Middle frontal gyrus (tissue), 1 donor: ENCODE measurements around the gene STAT6.
"Not testable (repeated sequence)": the region's sequence is repeated elsewhere in the genome, so short reads cannot be mapped to it uniquely, and the experiment has no call there.

ENCODE experiments used
- DNase-seq: peaks from one replicate; pipeline ENCODE4 v3.0.0-alpha.2; 2015; ENCODE audit warnings: low spot score; ENCODE audit errors: extremely low spot score

Gene STAT6

DNA sequence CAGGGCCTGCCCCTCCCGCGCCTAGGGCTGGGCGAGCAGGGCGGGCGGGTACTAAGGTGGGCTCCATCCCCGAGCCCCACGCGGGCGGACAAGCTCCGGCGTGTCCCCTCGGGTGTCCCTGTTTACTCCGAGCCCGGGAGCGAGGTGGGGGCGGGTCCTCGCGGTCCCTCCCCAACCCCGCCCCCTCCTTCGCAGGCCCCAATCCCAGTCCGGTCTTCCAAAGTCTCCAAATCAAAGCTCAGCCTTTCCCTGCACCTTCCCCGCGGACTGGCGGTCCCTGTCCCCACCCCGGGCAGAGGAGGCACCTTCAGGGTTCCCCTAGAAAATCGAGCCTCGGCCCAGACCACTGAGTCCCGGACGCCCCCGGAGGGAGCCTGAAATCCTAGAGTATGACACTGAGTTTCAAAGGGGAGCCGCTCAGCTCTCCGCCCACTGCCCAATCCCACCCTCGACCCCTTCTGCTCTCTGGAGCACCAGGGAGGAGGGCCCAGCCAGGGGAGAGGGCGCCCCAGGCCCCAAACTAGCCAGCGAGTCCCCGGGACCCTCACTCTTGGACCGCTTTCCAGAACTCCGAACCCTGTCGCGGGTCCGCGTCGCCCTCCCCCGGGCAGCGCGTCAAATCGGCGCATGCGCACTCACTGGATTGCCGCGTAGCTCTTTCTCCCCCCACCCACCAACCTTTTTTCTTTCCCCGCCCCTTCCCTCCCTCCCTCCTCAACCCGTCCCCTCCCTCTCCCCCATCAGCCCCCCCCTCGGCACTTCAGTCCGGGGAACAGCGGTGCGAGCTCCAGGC is 16.8 kb upstream of the STAT6 start, which contains the start of gene LRP1:
Gene LRP1 (plus strand): TSS at position 758 of the 793 bp plus-strand sequence. CDS start 482 bp downstream, outside the sequence.
- peak; percentile 72 for DNase-seq

DNA sequence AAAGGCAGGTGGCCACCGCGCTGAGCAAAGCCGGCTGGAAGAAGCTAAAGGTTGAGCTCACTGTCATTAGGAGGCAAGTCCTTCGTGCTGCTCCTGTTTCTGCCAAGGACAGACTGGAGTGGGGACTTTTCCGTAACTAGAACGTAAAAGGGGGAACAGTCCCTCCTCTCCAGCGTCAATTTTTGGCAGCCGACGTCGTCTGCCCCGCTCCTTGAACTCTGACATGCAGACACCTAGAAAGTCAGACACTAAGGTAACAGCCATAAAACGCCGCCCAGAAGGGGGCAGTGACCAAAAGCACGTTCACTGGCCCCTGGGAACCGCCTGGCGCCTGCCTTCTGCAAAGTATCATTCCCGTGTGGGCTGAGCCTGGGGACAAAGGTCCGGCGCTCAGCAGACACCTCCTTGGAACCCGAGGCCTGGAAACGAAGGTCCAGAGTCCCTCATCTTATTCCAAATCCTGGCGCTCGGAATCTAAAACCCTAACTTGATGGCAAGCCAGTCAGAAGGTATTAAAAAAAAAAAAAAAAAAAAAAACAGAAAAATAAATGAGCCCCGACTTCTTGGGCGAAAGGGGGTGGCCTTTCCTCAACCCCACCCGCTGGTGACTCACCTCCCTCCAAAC is 16.1 kb upstream of the STAT6 start:
- DNase-seq, result no peak

- no peak for DNase-seq
Measured at GRCh38 chr12:57126561-57126960, 15.4 kb upstream of the STAT6 start.

DNA sequence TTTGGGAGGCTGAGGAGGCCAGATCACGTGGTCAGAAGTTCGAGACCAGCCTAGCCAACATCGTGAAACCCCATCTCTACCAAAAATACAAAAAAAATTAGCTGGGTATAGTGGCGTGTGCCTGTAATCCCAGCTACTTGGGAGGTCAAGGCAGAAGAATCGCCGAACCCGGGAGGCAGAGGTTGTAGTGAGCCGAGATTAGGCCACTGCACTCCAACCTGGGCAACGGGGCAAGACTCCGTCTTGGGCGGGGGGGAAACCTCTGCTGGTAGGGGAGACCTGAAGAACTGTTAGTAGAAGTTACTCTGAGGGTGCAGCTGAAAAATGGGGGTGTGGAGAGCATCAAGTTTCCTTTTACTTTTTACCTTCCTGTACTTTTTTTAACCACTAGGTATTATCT is 14.9 kb upstream of the STAT6 start:
- DNase-seq, result no peak

DNA sequence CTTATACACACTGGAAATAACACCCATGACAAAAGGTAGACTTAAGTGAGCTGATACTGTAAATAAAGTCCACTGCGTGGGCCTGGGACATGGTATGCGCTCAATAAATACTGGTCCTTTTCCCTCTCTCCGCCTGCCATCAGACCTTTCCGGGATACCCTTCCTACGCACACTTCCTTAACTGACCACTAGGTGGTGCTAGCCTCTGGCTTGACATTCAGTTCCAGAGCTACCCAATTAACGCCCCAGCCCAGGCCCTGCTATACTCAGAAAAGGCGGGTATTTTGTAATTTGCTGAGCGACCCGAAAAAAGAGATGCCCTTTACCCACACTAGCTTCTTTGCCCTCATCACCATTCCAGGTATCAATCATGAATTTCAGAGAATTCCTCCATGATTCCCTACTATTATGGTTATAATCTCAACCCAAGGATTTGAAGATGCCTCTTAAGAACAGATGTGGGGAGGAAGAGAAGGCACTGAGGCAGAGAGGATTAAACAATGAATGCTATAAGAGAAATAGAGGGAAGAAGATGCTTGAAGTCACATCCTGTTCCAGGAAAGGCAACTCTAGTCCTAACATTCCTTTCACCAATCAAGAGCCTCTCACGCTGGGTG is 13.2 kb upstream of the STAT6 start:
- DNase-seq, result peak; percentile 70

GRCh38 chr12:57123813-57124212 is 12.7 kb upstream of the STAT6 start:
- no peak for DNase-seq

DNA sequence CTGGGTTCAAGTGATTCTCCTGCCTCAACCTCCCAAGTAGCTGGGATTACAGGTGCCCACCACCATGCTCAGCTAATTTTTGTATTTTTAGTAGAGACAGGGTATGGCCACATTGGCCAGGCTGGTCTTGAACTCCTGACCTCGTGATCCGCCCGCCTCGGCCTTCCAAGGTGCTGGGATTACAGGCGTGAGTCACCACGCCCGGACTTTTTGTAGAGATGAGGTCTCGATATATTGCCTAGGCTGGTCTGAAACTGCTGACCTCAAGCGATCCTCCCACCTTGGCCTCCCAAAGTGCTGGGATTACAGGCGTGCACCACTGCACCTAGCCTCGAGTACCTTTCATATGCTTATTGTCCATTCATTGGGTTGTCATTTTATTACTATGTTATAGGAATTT is 9.6 kb upstream of the STAT6 start:
- DNase-seq, result not testable (repeated sequence)

- DNase-seq, result no peak
Measured at GRCh38 chr12:57119294-57120085, 8.3 kb upstream of the STAT6 start.

GRCh38 chr12:57118711-57119271 is 7.6 kb upstream of the STAT6 start:
- no peak for DNase-seq

DNA sequence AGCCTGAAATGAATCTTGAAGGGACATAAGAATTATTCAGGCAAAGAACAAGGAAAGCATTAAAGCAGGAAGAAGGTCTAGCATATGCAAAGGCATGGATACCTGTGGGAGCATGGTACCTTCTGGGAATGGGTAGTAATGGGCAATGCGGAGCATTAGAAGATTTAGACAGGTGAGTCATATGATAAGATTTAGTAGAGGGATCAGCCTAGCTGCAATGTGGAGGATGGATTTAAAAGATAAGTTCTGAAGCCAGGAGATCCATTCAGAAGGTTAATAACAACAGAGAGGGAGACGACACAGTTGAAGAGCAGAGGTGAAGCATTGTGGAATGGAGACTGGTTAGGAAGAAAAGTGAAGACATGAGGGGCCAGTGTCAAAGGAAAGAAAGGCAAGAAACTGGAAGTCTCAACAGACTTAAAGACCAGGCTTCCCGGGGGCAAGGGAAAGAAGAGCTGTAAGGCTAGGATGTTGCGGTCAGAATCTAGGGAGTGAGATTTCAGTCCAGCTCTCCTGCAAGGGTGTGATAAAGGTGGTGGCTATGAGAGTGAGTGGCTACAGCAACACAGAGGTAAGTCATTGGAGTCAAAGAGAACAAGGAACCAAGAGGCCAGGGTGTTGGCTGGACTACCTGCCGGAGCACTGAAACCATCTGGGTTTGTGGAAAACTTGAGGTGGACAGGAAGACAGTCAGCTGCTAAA is 5.6 kb upstream of the STAT6 start:
- DNase-seq, result no peak

DNA sequence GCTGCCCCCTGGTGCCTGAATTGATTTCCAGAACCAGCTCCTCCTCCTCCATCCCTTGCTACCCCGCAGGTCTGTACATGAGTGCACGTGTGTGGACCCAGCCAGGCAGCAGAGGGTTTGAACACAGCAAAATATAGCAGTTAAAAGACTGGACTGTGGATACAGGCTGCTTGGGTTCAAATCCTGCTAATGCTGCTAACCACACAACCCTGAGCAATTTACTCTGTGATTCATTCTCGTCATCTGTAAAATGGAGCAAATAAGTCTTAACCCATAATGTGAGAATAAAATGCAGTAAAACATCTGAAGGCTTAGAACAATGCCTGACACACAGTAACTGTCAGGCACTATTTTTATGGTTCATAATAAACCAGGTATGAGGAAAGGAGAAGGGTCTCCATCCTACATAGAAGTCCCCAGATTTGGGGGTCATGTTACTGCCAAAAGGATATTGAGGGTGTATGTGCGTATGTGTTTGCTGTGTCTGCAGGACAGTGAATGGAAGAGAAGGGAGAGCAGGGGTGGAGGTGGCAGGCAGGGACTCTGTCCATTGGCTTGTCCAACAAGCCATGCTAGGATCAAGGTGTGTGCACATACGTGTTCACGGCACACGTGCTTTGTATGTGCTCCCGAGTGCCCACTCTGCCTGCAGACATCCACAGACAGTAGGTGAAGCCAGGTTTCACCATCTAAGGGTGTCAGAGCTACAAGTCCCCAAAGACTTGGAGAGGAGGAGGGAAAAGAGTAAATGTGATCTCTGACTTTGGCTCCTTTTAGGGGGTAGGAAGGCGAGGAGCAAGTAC is 1.5 kb upstream of the STAT6 start:
- peak; percentile 64 for DNase-seq

GRCh38 chr12:57110104-57111030 is 795 bp downstream of the STAT6 start:
- no peak for DNase-seq

- DNase-seq, result no peak
Measured at GRCh38 chr12:57109207-57110103, 1.7 kb downstream of the STAT6 start.

- no peak for DNase-seq
Measured at GRCh38 chr12:57107456-57108155, 3.6 kb downstream of the STAT6 start.

- DNase-seq, result no peak
Measured at GRCh38 chr12:57106021-57106708, 5.0 kb downstream of the STAT6 start.

DNA sequence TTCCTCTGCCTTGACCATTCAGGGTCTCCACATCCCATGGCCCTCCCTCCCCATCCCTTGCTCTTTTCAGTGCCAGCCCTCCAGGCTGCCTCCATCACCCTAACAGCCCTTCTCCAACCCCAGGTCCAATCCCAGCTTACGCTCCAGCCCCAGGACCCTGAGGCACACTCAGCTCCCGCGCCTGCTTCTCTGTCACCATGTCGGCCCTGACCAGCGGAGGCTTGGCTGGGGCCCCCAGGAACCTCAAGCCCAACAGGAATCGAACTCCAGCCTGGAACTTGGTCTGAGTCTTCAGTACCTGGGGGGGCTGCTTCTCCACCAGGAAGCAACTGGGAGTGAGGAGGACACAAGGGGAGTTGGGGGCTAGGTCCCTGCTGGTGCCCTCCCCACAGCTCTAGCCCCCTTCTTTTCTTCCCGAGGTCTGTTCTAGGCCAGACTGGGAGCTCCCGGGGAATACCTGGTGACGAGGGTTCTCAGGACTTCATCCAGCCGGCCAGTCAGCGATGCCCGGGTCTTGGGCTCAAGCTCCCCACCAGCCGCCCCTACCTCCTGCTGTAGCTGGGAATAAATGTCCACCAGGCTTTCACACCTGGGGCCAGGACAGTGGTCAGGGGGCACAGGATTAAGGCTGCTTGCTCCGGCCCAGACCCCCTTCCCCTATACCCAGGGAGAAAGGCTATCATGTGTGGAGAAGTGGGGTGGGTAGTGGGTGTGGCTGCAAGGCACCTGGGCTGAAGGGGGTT is 6.0 kb downstream of the STAT6 start:
- DNase-seq, result no peak
